Tongue (tissue), 2 donors: ENCODE results near the gene KANK3. TPM values are rescaled to one million over a fixed set of nuclear protein-coding genes. Genes with fewer than 3 reads are reported as not detected.
"Not testable (repeated sequence)": the region's sequence is repeated elsewhere in the genome, so short reads cannot be mapped to it uniquely, and the experiment has no call there.

ENCODE experiments used
- DNase-seq: peaks from one replicate; pipeline ENCODE4 v3.0.0-alpha.2; 2015
- total RNA-seq: library from RNA; depleted of rRNA; stranded (reverse); fragments of >200 nt; gene quantifications from one replicate; pipeline ENCODE4 v1.2.3, GENCODE V29; 2014

Gene KANK3
- total RNA-seq, 1 donor from 2014 or later, result 24.2 TPM

DNA sequence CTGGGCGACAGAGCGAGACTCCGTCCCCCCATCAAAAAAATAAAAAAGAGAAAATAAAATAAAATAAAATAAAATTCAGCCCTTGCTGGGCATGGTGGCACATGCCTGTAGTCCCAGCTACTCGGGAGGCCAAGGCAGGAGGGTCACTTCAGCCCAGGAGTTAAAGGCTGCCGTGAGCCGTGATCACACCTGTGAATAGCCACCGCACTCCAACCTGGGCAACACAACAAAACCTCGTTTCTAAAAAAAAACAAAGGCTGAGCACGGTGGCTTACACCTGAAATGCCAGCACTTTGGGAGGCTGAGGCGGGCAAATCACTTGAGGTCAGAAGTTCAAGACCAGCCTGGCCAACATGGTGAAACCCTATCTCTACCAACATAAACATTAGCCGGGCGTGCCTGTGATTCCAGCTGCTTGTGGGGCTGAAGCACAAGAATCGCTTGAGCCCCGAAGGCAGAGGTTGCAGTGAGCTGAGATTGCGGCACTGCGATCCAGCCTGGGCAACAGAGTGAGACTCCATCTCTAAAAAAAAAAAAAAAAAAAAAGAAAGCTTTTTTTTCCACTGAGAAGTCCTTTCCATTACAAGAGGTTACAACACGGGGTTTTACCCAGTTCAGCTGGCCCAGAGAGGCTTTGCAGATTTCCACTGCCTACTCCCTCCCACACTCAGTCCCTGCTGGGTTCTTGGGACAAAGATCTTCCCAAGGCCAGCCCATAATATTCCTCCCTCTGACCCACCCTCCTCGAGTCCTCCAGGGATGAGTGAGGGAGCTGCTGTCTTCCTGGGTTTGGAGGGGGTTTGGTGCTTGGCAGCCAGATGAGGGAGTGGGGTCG, 27.3 kb upstream of the KANK3 start:
- peak; percentile 56 for DNase-seq

DNA sequence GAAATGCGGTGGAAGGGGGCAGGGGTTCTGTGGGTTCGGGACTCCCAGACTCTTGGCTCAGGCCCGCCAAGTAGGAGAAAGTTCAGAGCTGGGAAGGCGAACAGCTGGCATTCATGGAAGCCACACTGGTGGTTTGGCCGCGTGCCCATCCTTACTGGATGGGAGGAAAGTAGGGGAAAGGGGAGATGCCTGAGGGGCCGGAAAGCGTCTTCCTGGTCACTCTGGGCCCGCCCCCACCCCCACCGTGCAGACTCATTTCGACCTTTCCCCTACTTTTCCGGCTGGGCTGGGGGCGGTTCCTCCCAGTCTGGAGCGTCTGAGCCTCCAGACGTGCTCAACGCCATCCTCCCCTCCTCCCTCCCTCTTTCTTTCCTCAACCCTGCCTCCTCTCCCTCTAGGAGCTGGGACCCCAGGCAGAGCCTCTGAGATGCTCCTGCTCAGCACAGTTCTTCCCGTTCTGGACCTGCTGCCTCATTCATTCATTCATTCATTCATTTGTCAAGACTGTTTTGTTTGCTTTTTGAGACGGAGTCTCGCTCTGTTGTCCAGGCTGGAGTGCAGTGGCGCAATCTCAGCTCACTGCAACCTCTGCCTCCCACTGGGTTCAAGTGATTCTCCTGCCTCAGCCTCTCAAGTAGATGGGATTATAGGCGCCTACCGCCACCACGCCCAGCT, 24.4 kb upstream of the KANK3 start:
- peak; percentile 97 for DNase-seq

DNA sequence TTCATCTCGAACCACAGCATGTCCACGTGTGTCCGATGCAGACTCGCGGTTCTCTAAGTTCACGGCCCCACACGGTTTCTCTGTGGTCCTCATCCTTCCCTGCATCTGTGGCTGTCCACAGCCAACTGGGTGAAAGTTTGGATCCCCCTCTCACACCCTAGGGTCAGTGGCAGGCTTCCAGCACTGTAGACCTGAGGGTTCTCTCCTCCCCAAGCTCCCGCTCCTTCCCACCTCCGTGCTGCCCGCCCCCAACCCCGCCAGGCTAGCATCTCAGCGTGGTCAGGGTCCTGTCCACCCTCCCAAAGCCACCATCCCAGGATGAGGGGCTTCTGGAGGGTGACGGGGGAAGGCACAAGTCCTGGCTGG, 23.9 kb upstream of the KANK3 start:
- peak; percentile 61 for DNase-seq

DNA sequence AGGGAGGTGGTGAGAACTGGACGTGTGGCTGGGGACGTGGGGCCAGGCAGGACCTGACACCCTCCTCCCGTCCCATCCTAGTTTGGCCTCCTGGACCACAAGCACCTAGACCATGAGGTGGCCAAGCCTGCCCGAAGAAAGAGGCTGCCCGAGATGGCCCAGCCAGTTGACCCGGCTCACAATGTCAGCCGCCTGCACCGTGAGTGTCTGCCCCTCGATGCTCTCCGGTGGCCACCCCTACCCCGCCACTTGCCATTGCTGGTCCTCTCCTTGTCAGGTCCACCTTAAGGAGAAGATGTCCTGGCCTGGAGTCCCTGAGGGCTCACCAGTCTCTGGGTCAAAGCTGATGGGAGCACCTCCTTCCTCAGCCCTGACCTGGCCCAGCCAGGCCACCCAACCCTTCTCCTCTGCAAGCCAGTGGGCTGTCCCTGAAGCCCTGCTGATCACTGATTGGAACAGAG, 23.1 kb upstream of the KANK3 start:
- DNase-seq, result no peak

DNA sequence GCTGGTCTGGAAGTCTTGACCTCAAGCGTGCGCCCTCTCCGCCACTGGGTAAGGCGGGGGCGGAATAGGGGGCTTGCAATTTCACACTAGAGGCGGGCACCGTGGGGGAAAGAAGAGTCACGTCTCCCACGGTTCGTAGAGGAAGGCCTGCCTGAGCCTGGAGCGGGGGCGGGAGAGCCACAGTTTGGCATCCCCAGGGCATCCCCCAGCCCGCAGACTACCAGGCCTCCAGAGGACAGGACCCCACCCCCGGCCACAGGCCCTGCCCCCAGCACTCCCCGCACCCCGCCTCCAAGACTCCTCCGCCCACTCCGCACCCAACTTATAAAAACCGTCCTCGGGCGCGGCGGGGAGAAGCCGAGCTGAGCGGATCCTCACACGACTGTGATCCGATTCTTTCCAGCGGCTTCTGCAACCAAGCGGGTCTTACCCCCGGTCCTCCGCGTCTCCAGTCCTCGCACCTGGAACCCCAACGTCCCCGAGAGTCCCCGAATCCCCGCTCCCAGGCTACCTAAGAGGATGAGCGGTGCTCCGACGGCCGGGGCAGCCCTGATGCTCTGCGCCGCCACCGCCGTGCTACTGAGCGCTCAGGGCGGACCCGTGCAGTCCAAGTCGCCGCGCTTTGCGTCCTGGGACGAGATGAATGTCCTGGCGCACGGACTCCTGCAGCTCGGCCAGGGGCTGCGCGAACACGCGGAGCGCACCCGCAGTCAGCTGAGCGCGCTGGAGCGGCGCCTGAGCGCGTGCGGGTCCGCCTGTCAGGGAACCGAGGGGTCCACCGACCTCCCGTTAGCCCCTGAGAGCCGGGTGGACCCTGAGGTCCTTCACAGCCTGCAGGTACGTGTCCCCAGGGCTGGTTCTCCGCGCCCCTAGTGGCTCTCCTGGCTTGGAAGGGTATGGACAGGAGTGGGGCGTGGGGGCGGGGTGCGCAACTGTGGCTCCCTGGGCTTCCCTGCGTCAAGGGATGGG, 21.0 kb upstream of the KANK3 start, which contains the start of gene ANGPTL4:
TSS of gene ANGPTL4 (plus strand) at position 353 of the 969 bp plus-strand sequence. CDS start at position 520, 167 bp downstream.
- DNase-seq, result peak; percentile 64

DNA sequence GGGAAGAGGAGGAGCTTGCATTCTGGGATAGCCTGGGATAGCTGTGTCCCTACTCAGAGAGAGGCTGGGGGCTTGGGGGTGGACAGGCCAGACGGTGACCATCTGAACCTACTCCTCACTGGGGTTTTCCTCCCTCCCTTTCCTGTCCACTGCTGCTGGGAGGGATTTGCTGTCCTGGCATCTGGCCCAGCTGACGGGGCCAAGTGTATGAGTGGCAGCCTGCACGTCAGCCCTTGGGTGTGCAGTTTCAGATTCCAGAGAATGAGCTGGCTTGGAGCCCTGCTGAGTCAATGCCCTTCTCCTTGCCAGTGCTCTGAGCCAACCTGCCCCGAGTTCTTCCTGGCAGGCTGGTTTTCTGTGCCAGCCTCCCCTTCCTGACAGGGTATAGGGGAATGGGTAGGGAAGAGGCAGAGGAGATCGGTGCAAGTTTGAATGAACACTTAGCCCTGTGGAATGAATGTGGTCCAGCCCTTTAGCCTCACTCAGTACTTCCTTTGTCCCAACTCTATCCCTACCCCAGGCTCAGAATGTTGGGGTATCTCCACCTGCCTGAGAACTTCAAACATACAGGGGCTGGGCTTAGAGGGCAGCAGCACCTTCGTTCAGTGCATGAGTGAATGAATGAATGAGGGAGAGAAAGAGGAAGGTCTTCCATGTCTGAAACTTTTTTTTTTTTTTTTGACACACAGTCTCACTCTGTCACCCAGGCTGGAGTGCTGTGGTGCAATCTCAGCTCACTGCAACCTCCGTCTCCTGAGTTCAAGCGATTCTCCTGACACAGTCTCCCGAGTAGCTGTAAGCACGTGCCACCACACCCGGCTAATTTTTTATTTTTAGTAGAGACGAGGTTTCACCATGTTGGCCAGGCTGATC, 19.1 kb upstream of the KANK3 start:
- peak; percentile 97 for DNase-seq

DNA sequence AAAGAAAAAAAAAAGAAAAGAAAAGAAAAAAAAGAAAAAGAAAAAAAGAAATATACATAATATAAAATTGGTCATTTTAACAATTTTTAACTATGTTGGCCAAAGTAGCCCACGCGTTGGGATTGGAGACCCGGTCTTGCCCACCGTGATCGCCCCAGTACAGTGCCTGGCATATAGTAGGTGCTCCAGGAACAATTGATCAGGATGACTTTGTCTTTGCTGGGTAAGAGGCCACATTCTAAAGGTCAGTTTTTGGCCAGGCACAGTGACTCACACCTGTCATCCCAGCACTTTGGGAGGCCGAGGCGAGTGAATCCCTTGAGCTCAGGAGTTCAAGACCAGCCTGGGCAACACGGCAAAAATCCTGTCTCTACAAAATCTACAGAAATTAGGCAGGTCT, 17.1 kb upstream of the KANK3 start:
- no peak for DNase-seq

DNA sequence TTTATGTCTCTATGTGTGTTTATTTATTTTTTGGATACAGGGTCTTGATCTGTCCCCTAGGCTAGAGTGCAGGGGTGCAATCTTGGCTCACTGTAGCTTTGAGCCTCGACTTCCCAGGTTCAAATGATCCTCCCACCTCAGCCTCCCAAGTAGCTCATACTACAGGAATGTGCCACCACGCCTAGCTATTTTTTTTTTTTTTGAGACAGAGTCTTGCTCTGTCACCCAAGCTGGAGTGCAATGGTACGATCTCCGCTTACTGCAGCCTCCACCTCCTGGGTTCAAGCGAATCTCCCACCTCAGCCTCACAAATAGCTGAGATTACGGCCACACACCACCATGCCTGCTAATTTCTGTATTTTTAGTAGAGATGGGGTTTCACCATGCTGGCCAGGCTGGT, 15.9 kb upstream of the KANK3 start:
- no peak for DNase-seq

DNA sequence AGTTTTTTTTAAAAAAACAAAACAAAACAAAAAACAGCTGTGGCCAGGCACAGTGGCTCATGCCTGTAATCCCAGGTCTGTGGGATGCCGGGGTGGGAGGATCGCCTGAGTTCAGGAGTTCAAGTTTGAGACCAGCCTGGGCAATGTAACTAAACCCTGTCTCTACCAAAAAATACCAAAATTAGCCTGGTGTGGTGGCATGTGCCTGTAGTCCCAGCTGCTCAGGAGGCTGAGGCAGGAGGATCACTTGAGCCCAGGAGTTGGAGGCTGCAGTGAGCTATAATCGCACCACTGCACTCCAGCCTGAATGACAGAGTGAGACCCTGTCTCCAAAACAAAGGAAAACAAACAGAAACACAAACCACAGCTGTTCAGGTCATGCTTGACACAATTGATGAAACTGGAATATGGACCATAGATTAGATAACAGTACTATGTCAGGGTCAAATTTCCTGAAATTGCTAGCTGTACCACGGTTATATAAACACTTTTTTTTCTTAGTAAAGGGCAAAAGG, 14.0 kb upstream of the KANK3 start:
- no peak for DNase-seq

DNA sequence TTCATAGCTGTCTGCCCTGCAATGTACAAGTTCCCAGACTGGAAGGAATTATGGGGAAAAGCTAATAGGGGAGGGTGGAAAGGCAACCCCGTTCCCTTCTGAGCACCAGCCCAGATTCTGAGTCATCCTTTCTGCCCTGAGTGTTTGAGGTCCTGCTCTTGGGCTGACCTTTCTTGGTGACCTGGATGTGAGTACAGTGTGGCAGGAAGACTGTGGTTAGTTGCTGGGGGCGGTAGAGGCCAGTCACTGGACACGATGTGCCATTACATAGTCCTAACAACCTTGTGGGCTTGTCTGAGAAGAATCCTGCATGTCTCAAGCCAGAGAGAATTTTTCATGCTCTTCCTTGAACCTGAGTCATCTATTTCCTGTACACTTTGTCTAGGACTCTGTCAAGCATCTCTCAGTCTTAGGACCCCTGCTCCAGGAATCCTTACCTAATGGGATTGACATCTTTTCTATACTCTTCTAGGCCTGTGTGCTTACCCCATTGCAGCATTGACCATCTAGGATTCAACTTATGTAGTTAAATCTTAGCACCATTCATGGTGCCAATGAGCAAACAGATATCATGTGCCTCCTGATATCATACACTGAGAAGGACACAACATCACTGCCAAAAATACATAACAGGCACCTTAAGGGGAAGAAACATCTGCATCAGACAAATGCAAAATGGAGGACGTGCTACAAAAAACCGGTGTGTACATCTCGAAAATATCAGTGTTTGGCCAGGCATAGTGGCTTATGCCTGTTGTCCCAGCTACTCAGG, 12.8 kb upstream of the KANK3 start:
- DNase-seq, result no peak

DNA sequence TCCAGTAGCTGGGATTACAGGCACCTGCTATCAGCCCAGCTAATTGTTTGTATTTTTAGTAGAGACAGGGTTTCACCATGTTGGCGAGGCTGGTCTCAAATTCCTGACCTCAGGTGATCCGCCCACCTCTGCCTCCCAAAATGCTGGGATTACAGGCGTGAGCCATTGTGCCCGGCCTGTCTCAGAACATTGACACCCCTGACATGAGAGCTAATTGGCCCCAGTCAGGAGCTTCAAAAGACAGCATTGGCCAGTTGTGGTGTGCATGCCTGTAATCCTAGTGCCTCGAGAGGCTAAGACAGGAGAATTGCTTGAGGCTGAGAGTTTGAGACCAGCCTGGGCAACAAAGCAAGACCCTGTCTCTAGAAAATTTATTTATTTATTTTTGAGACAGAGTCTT, 9.8 kb upstream of the KANK3 start:
- not testable (repeated sequence) for DNase-seq

DNA sequence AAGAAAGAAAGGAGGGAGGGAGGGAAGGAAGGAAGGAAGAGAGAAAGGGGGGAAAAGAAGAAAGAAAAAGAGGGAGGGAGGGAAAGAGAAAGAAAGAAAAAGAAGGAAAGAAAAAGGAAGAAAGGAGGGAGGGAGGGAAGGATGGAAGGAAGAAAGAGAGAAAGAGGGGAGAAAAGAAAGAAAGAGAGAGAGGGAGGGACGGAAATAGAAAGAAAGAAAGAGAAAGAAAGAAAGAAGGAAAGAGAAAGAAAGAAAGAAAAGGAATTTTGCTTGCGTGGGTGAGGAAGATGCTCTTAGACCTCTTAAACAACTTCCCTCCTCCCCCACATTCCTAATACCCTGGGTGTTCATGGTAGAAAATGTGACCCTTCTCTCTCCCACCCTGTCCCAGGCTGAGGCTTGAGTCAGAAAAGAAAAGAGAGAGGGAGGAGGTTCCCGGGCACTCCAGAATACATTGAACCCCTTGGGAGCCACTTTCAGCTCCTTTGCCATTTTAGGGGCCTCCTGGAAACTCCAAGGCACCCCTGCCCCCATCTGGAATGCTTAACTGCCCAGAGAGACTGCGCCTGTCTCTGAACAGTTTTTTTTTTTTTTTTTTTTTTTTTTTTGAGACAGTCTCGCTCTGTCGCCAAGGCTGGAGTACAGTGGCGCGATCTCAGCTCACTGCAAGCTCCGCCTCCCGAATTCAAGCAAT, 9.2 kb upstream of the KANK3 start:
- no peak for DNase-seq

DNA sequence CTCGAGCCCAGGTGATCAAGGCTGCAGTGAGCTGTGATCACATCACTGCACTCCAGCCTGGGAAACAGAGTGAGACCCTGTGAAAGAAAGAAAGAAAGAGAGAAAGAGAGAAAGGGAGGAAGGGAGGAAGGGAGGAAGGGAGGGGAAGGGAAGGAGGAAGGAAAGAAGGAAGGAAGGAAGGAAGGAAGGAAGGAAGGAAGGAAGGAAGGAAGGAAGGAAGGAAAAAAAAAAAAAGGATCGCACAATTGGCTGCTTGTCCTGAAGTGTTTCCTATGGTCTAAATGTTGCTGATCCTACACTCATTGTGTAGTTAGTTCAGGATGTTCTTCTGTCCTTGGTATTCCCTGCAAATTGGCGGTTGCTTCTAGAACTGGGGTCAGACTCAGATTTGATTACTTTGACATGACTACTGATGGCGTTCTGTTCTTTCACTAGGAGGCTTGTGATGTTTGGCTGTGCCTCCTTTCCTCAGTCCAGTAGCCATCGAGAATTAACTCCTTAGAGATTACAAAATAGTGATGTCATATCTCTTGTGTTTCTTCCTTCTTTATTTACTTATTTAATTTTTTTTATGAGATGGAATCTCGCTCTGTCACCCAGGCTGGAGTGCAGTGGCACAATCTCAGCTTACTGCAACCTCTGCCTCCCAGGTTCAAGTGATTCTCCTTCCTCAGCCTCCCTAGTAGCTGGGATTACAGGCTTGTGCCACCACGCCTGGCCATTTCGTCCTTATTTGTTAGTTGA, 6.7 kb upstream of the KANK3 start:
- not testable (repeated sequence) for DNase-seq

DNA sequence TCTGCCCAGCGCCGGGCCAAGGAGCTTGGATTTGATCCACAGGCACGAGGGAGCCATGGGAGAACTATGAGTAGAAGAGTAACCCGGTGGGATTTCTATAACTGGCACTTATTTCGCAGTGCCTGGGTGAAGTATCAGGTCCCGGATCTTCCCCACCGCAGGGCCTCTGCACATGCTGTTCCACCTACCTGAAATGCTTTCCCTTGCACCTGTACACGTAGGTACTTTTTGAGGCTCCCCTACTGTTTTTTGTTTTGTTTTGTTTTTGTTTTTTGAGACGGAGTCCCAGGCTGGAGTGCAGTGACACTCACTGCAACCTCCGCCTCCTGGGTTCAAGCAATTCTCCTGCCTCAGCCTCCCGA, 402 bp upstream of the KANK3 start:
- DNase-seq, result no peak

DNA sequence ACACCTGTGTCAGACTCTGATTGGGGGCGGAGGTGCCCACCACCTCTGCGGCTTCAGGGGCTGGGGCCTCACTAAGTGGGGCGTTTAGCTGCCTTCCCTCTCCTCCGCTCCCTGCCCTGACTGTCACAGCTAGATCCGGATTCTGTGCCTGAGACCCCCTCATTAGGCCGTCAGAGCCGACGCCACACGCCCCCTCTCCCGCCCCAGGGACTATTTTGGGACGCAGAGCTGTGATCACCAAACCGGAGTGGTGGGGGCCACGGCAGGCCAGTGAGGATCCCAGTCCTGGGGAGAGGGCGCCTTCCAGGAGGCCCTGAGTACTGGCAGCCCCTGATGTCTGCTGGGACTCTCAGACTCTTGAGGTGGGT, 762 bp downstream of the KANK3 start:
- no peak for DNase-seq

DNA sequence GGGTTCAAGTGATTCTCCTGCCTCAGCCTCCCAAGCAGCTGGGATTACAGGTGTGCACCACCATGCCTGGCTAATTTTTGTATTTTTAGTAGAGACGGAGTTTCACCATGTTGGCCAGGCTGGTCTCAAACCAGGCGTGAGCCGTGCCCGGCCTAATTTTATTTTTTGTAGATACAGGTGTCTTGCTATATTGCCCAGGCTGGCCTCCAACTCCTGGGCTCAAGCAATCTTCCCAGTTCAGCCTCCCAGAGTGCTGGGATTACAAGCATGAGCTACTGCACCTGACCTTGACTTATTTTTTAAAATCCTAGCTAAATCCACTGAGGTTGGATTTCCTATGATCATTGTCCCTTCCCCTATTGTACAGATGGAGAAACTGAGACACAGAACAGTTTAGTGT, 1.6 kb downstream of the KANK3 start:
- not testable (repeated sequence) for DNase-seq

DNA sequence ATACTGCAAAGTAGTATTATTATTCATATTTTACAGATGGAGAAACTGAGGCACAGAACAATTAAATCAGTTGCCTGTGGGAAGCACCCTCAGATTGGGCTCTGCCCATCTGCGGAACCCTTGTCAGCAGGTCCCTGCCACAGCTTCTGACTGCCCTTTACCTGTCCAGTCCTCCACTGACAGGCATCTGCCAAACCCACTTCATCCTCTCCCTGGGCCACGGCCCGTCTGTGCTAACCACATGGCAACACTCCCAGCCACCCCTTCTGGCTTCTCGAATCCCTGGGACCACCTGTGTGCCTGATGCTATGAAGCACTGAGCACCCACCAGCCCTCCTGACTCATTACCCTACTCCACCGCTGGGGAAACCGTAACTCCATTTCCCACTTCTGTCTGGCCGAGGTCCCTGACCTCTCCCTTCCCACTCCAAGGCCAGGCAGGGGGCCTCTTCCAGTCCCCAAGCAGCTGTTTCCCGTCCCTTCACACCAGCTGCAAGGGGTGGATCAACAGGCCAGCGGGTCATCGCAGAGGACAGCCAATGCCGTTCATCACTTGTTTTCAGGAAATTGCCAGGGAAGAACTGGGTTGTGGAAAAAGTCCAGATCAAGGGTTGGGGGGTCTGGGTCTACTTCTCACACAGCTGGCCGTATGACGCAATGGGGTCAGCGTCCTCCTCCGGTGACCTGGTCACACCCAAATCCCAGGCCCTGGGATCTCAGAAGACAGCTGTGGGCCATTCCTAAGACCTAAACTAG, 2.5 kb downstream of the KANK3 start:
- no peak for DNase-seq

DNA sequence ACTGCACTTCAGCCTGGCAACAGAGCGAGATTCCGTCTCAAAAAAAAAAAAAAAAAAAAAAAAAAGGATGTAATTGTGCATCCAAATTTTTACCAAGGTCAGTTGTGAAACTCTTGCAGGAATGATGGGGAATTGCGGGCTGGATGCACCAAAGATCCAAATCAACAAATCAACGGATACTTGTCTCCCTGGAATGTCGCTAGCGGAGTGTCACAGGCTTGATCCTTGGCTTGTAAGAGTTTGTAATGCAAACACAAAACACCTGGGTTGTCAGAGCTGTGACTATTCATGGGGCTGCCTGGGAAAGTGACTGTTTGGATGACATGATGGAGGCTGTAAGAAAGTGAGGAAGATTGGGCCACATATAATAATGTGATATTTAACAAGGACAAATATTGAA, 4.2 kb downstream of the KANK3 start:
- DNase-seq, result no peak
